OCI-LY3 (cell line): Measurements from ENCODE around the gene GPR162.

ENCODE experiments used
- H2AFZ ChIP-seq: fragments of 200-600, 300-600 bp; shearing (Covaris generic); 2 replicates; pipeline ENCODE4 v1.6.0; 2014; ENCODE audit warnings: antibody characterized with exemption, low read depth, low read length
- H3K27ac ChIP-seq: fragments of 200-600, 300-600 bp; sonication (generic); 2 replicates; pipeline ENCODE4 v1.5.1; 2014; ENCODE audit warnings: mild to moderate bottlenecking, low read length, moderate library complexity, mixed read lengths
- H3K27me3 ChIP-seq: fragments of 200-600, 300-600 bp; sonication (generic); 2 replicates; pipeline ENCODE4 v1.6.1; 2014; ENCODE audit warnings: low read depth, low read length, mixed read lengths
- H3K36me3 ChIP-seq: fragments of 200-600, 300-600 bp; sonication (generic); replicated peaks from 2 replicates; pipeline ENCODE3; 2014; ENCODE audit warnings: low read depth, low read length, mixed read lengths
- H3K4me1 ChIP-seq: fragments of 300-600, 200-600 bp; sonication (generic); 2 replicates; pipeline ENCODE4 v1.6.1; 2014; ENCODE audit warnings: low read length, mixed read lengths
- H3K4me2 ChIP-seq: fragments of 200-600, 300-600 bp; sonication (generic); 2 replicates; pipeline ENCODE4 v1.6.1; 2014; ENCODE audit warnings: low read length, mixed read lengths
- H3K4me3 ChIP-seq: fragments of 300-600, 200-600 bp; sonication (generic); 2 replicates; pipeline ENCODE4 v1.5.1; 2014; ENCODE audit warnings: antibody characterized with exemption, mild to moderate bottlenecking, low read length, moderate library complexity
- H3K79me2 ChIP-seq: fragments of 300-600, 200-600 bp; shearing (Covaris generic); 2 replicates; pipeline ENCODE4 v1.6.1; 2014; ENCODE audit warnings: mild to moderate bottlenecking, low read length, mixed read lengths
- H3K9ac ChIP-seq: fragments of 300-600, 200-600 bp; shearing (Covaris generic); 2 replicates; pipeline ENCODE4 v1.6.0; 2014; ENCODE audit warnings: mild to moderate bottlenecking, low read length, moderate library complexity
- H3K9me3 ChIP-seq: fragments of 200-600, 300-600 bp; shearing (Covaris generic); 2 replicates; pipeline ENCODE4 v1.6.1; 2014; ENCODE audit warnings: low read length, mixed read lengths; ENCODE audit not compliant: insufficient read depth
- H4K20me1 ChIP-seq: fragments of 200-600, 300-600 bp; sonication (generic); 2 replicates; pipeline ENCODE4 v1.6.1; 2016; ENCODE audit warnings: low read length, mixed read lengths; ENCODE audit not compliant: insufficient read depth
- CTCF ChIP-seq: fragments of 200-600, 300-600 bp; sonication (generic); IDR thresholded peaks from 2 replicates; pipeline ENCODE4 v1.5.1; 2014; ENCODE audit warnings: antibody characterized with exemption, low read length, low read depth
- EZH2phosphoT487 ChIP-seq: fragments of 200-600 bp; shearing (Covaris generic); IDR thresholded peaks from 2 replicates; pipeline ENCODE4 v1.6.1; 2018; ENCODE audit warnings: antibody characterized with exemption, mixed run types, low read depth

GPR162 gene

GRCh38 chr12:6818645-6819044, 3.0 kb upstream of the GPR162 start:
- H3K4me1 ChIP-seq: peaks cover 6% of the 10 kb centered on the region
- no peaks in the 10 kb centered on the region for H3K36me3 ChIP-seq
- H3K27ac ChIP-seq: no peak overlapping the region
- peaks cover 47% of the 10 kb centered on the region for H3K27me3 ChIP-seq
- H3K4me2 ChIP-seq: no peak overlapping the region
- H3K4me3 ChIP-seq: no peak overlapping the region
- H3K79me2 ChIP-seq: no peaks in the 10 kb centered on the region
- H3K9ac ChIP-seq: no peak overlapping the region
- H3K9me3 ChIP-seq: no peaks in the 10 kb centered on the region
- H2AFZ ChIP-seq: no peak overlapping the region
- no peaks in the 10 kb centered on the region for H4K20me1 ChIP-seq
- TF ChIP-seq EZH2phosphoT487 (no peak), CTCF (no peak)

GRCh38 chr12:6819106-6820030, 2.3 kb upstream of the GPR162 start:
- H3K79me2 ChIP-seq: no peaks in the 10 kb centered on the region
- H3K27me3 ChIP-seq: peaks cover 43% of the 10 kb centered on the region
- TF ChIP-seq CTCF (no peak), EZH2phosphoT487 (no peak)
- H3K27ac ChIP-seq: no peak overlapping the region
- no peaks in the 10 kb centered on the region for H3K36me3 ChIP-seq
- H3K9me3 ChIP-seq: no peaks in the 10 kb centered on the region
- H3K4me2 ChIP-seq: no peak overlapping the region
- no peak overlapping the region for H3K4me3 ChIP-seq
- no peaks in the 10 kb centered on the region for H4K20me1 ChIP-seq
- peaks cover 6% of the 10 kb centered on the region for H3K4me1 ChIP-seq
- no peak overlapping the region for H3K9ac ChIP-seq
- H2AFZ ChIP-seq: no peak overlapping the region

- no peak overlapping the region for H2AFZ ChIP-seq
- no peak overlapping the region for H3K27ac ChIP-seq
- no peak overlapping the region for H3K4me3 ChIP-seq
- TF ChIP-seq EZH2phosphoT487 (no peak), CTCF (no peak)
- H3K36me3 ChIP-seq: no peaks in the 10 kb centered on the region
- no peaks in the 10 kb centered on the region for H3K9me3 ChIP-seq
- H3K9ac ChIP-seq: no peak overlapping the region
- H3K4me2 ChIP-seq: no peak overlapping the region
- peaks cover 6% of the 10 kb centered on the region for H3K4me1 ChIP-seq
- no peaks in the 10 kb centered on the region for H3K79me2 ChIP-seq
- H4K20me1 ChIP-seq: no peaks in the 10 kb centered on the region
- peaks cover 42% of the 10 kb centered on the region for H3K27me3 ChIP-seq
Observed at GRCh38 chr12:6820166-6820565, 1.5 kb upstream of the GPR162 start.

GRCh38 chr12:6822426-6823135, 960 bp downstream of the GPR162 start:
- peaks cover 42% of the 10 kb centered on the region for H3K27me3 ChIP-seq
- peaks cover 5% of the 10 kb centered on the region for H3K4me1 ChIP-seq
- no peak overlapping the region for H3K4me2 ChIP-seq
- TF ChIP-seq CTCF (no peak), EZH2phosphoT487 (no peak)
- H3K27ac ChIP-seq: no peak overlapping the region
- no peaks in the 10 kb centered on the region for H3K79me2 ChIP-seq
- H3K36me3 ChIP-seq: no peaks in the 10 kb centered on the region
- H3K9me3 ChIP-seq: no peaks in the 10 kb centered on the region
- no peak overlapping the region for H3K4me3 ChIP-seq
- no peak overlapping the region for H2AFZ ChIP-seq
- no peak overlapping the region for H3K9ac ChIP-seq
- no peaks in the 10 kb centered on the region for H4K20me1 ChIP-seq
